ENCODE measurements around the gene RABEP2.

- TF ChIP-seq, protein P1, sequence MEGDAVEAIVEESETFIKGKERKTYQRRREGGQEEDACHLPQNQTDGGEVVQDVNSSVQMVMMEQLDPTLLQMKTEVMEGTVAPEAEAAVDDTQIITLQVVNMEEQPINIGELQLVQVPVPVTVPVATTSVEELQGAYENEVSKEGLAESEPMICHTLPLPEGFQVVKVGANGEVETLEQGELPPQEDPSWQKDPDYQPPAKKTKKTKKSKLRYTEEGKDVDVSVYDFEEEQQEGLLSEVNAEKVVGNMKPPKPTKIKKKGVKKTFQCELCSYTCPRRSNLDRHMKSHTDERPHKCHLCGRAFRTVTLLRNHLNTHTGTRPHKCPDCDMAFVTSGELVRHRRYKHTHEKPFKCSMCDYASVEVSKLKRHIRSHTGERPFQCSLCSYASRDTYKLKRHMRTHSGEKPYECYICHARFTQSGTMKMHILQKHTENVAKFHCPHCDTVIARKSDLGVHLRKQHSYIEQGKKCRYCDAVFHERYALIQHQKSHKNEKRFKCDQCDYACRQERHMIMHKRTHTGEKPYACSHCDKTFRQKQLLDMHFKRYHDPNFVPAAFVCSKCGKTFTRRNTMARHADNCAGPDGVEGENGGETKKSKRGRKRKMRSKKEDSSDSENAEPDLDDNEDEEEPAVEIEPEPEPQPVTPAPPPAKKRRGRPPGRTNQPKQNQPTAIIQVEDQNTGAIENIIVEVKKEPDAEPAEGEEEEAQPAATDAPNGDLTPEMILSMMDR (IDR thresholded peaks at IDR 0.05; ENCODE audit: borderline replicate concordance, extremely low read depth, low read length, poor library complexity, severe bottlenecking), result no peak
- TF ChIP-seq EZH2 (IDR thresholded peaks at IDR 0.05; ENCODE audit: borderline replicate concordance, low read depth, low read length, severe bottlenecking), result no peak
Measured at GRCh38 chr16:28905800-28906372, 19.2 kb downstream of the RABEP2 start.

All from DND-41 (cell line).